HEK293T (cell line): ENCODE data around the gene SLC7A6OS.

Experiments used
- CTCF ChIA-PET: fragments of 350-600 bp; formaldehyde crosslinking; extraction: SDS; loops from one replicate; lab custom pipeline; 2021; ENCODE audit warnings: antibody characterized with exemption, inconsistent platforms; lab: Yijun Ruan, JAX
- POLR2A ChIA-PET: fragments of 350-600 bp; formaldehyde crosslinking; extraction: SDS; loops from one replicate; lab custom pipeline; 2020; ENCODE audit warnings: antibody characterized with exemption, inconsistent platforms; lab: Yijun Ruan, JAX
- DNase-seq: peaks from one replicate; pipeline ENCODE4 v3.0.0; 2012; ENCODE audit warnings: mixed read lengths; ENCODE audit errors: extremely low spot score
- ARNT ChIP-seq: fragments of 450-650 bp; IDR thresholded peaks from 2 replicates; pipeline ENCODE4 v1.6.1; 2017; ENCODE audit warnings: mild to moderate bottlenecking
- BHLHE40 ChIP-seq: fragments of 450-650 bp; IDR thresholded peaks from 2 replicates; pipeline ENCODE4 v1.6.1; 2016; ENCODE audit warnings: mild to moderate bottlenecking, moderate library complexity, borderline replicate concordance
- CTBP1 ChIP-seq: fragments of 450-650 bp; IDR thresholded peaks from 2 replicates; pipeline ENCODE4 v1.6.1; 2016; ENCODE audit warnings: borderline replicate concordance
- ELF4 ChIP-seq: fragments of 450-650 bp; IDR thresholded peaks from 2 replicates; pipeline ENCODE4 v1.6.1; 2017; ENCODE audit warnings: antibody characterized with exemption
- FOXA1 ChIP-seq: fragments of 450-650 bp; IDR thresholded peaks from 2 replicates; pipeline ENCODE4 v1.6.1; 2016; ENCODE audit warnings: mild to moderate bottlenecking
- FOXK2 ChIP-seq: fragments of 450-650 bp; IDR thresholded peaks from 2 replicates; pipeline ENCODE4 v1.6.1; 2016; ENCODE audit warnings: mild to moderate bottlenecking
- FOXM1 ChIP-seq: fragments of 450-650 bp; IDR thresholded peaks from 2 replicates; pipeline ENCODE4 v1.6.1; 2017; ENCODE audit warnings: mild to moderate bottlenecking, borderline replicate concordance
- HDGF ChIP-seq: fragments of 450-650 bp; IDR thresholded peaks from 2 replicates; pipeline ENCODE4 v1.6.1; 2017; ENCODE audit warnings: antibody characterized with exemption, borderline replicate concordance
- L3MBTL2 ChIP-seq: fragments of 450-650 bp; conservative IDR thresholded peaks from 2 replicates; pipeline ENCODE4 v1.6.1; 2016; ENCODE audit warnings: mild to moderate bottlenecking
- LEF1 ChIP-seq: fragments of 450-650 bp; IDR thresholded peaks from 2 replicates; pipeline ENCODE4 v1.6.1; 2017; ENCODE audit warnings: mild to moderate bottlenecking, borderline replicate concordance
- NFRKB ChIP-seq: fragments of 450-650 bp; IDR thresholded peaks from 2 replicates; pipeline ENCODE4 v1.6.1; 2016; ENCODE audit warnings: mild to moderate bottlenecking, moderate library complexity
- SP1 ChIP-seq: fragments of 450-650 bp; IDR thresholded peaks from 2 replicates; pipeline ENCODE4 v1.6.1; 2017
- SUZ12 ChIP-seq: fragments of 450-650 bp; IDR thresholded peaks from 2 replicates; pipeline ENCODE4 v1.6.1; 2016; ENCODE audit warnings: mild to moderate bottlenecking
- TARDBP ChIP-seq: fragments of 450-650 bp; IDR thresholded peaks from 2 replicates; pipeline ENCODE4 v1.6.1; 2016
- ZNF384 ChIP-seq: fragments of 450-650 bp; IDR thresholded peaks from 2 replicates; pipeline ENCODE4 v1.6.1; 2016
- TF ChIP-seq, protein P1 (sequence below): fragments of 450-650 bp; IDR thresholded peaks from 2 replicates; pipeline ENCODE4 v1.6.1; 2016

SLC7A6OS gene

DNA sequence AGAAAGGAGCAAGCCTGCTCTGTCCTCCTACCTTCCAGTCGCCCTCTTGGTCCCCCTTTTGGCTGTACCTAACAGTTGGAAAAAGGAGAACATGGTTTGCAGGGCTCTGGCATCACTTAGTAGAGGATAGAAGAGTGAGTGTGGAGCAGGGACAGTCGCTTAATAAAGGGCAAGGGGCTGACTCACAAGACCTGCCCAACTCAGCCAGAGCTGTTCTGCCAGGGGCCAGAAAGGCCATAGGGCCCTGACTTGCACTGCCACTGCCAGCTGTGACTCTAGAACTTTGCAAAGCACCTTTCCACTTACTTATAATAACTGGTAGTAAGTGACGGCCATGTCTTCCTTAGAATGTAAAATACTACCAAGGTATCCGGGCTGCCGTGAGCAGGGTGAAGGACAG lies 13.6 kb upstream of the SLC7A6OS start:
- ChIA-PET POLR2A (interaction anchor here (1.1 to 4.8 kb wide), 3 partner anchors 10 to 61 kb away, joined by 3 to 31 read pairs (median 5); partner anchors contain the start of genes PRMT7, SLC7A6 and SLC7A6OS), CTCF (interaction anchor here (1.9 kb wide), 1 partner anchor 60 kb away, joined by 5 read pairs; the partner anchor contains the start of gene SLC7A6)
- no peak for DNase-seq
- TF ChIP-seq, protein P1, sequence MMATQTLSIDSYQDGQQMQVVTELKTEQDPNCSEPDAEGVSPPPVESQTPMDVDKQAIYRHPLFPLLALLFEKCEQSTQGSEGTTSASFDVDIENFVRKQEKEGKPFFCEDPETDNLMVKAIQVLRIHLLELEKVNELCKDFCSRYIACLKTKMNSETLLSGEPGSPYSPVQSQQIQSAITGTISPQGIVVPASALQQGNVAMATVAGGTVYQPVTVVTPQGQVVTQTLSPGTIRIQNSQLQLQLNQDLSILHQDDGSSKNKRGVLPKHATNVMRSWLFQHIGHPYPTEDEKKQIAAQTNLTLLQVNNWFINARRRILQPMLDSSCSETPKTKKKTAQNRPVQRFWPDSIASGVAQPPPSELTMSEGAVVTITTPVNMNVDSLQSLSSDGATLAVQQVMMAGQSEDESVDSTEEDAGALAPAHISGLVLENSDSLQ, result no peak
- TF ChIP-seq NFRKB (no peak), FOXK2 (no peak), HDGF (no peak), FOXA1 (no peak), ARNT (no peak)

DNA sequence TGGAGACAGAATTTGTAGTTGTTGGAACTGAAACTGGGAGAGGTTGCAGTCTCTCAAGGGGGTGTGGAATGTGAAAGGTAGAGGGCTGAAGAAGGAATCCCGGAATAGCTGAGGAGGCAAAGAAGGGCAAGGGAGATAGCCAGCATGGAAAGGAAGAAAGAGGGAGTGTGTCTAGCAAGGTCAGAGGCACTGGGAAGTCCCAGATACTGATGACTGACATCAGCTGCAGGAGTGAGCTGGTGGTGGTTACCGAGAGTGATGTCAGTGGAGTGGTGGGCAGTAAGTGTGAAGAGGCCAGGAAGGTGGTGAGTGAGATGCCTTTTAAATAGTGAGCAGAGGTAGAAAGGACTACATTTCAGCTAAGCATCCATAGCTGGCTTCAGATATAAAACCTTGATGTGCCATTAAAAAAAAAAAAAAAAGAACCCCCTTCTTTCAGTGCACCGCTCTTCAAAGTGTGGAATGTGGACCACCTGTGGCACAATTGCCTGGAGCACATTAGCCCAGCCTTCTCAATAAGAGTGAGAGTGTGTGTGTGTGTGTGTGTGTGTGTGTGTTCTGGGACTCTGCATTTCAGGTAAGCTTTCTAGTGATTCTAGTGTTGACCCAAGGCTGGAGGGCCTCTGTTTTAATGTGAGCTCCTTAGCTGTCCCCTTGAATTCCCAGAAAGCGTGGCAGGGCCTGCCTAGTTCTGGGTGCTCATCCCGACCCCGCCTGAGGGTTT lies 8.6 kb upstream of the SLC7A6OS start:
- no peak for DNase-seq
- CTCF ChIA-PET, result no interaction called here
- TF ChIP-seq L3MBTL2 (no peak), SP1 (no peak), ELF4 (no peak), ZNF384 (no peak), FOXK2 (no peak), ARNT (no peak), SUZ12 (no peak)
- POLR2A ChIA-PET, result interaction anchor here (2.4 kb wide), 1 partner anchor 8 kb away, joined by 10 read pairs; the partner anchor contains the start of genes PRMT7 and SLC7A6OS

DNA sequence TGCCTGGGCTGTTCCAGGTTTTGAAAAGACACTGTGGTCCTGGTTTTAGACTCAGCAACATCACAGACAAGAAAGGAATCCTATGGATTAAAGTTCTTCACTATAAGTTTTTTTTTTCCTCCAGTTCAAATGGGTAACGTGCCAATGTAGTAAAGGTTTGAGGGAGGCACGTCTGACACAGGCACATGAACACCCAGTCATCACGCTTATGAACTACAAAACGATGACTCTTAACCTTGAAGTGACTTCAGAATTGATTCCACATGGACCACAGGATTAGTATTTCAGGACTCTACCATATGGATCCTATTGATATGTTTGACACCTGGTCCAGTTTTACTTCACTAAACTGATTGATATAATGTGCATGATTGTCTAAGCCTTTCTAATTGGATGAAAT lies 2.4 kb upstream of the SLC7A6OS start:
- CTCF ChIA-PET, result no interaction called here
- DNase-seq, result no peak
- TF ChIP-seq ELF4 (no peak), LEF1 (no peak), CTBP1 (no peak), ARNT (no peak), FOXK2 (no peak), TARDBP (no peak), FOXM1 (no peak), FOXA1 (no peak), BHLHE40 (no peak)
- TF ChIP-seq, protein P1, result no peak
- POLR2A ChIA-PET, result no interaction called here

DNA sequence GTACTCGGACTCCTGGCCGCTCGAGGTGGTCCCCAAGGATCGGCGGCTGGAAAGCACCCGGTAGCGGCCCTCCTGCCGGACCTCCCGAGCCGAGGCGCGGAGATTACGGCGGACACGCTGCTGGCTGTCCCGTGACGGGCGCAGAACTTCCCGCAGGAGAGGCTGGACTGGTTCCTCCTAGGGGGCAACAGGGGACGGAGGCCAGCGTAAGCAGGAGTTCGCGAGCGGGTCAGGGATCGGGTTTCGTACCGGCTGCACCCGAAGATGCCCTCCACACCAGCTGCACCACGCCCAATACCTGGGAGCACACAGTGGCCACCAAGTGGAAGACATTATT lies 341 bp downstream of the SLC7A6OS start:
- DNase-seq, result no peak
- TF ChIP-seq ZNF384 (no peak), CTBP1 (no peak), BHLHE40 (no peak), FOXA1 (no peak), HDGF (no peak), LEF1 (no peak), SP1 (no peak), FOXK2 (no peak)
- TF ChIP-seq, protein P1, result no peak
- CTCF ChIA-PET, result interaction anchor here (0.5 to 2.0 kb wide), 4 partner anchors 19 to 53 kb away, joined by 3 to 8 read pairs (median 4); partner anchors contain the start of gene SLC7A6
- POLR2A ChIA-PET, result interaction anchor here (0.5 to 2.4 kb wide), 20 partner anchors 8 to 782 kb away, joined by 3 to 35 read pairs (median 7); partner anchors contain the start of genes ESRP2, RIPOR1 and SLC7A6

DNA sequence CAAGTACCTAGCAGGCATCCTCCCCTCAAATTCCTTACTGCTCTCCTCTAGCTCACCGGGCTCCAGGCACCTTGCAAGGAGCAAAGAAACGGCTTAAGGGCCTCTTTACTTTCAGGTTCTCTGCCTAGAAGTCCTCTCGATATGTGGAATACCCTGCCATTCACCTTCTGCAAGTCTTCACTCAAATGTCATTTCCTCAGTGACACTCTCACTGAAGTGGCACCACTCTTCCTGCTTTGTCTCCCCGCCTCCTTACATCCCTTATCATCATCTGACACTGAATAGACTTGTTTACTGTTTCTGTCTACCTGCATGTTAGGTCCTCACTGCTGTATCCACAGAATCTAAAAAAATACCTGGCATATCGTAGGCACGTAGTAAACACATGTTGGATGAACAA lies 947 bp downstream of the SLC7A6OS start:
- DNase-seq, result no peak
- CTCF ChIA-PET, result no interaction called here
- TF ChIP-seq, protein P1, result no peak
- TF ChIP-seq HDGF (no peak), CTBP1 (no peak), FOXK2 (no peak), ZNF384 (no peak), FOXM1 (no peak), ARNT (no peak)
- POLR2A ChIA-PET, result no interaction called here

DNA sequence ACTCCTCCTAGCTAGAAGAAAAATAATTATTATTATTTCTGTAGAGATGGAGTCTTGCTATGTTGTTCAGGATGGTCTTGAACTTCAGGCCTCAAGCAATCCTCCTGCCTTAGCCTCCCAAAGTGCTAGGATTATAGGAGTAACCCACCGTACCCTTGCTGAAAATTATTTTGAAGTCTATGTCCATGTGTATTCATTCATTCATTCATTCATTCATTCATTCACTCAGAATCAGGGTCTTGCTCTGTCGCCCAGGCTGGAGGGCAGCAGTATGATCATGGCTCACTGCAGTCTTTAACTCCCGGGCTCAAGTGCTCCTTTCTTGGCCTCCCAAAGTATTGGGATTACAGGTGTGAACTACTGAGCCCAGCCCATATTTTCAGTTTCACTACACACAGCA lies 4.1 kb downstream of the SLC7A6OS start:
- DNase-seq, result no peak
- ChIA-PET CTCF (no interaction called here), POLR2A (no interaction called here)
- no peak for TF ChIP-seq TARDBP
- no peak for TF ChIP-seq CTBP1
- no peak for TF ChIP-seq FOXK2
- TF ChIP-seq BHLHE40, result no peak
- TF ChIP-seq LEF1, result no peak
- TF ChIP-seq, protein P1, result no peak
- TF ChIP-seq ARNT, result no peak
